SKM-1 treated with dmso at 0.1 percent for 144 hours (cell line): ENCODE measurements around the gene MSTO1.
A peak's percentile ranks its signal among the peaks of the same experiment; 100 is the strongest.
"Not testable (repeated sequence)": the region's sequence is repeated elsewhere in the genome, so short reads cannot be mapped to it uniquely, and the experiment has no call there.

Experiments
- DNase-seq: peaks from one replicate; lab custom pipeline; 2025; ENCODE audit not compliant: unreplicated experiment; lab: John Stamatoyannopoulos, UW

Gene MSTO1

DNA sequence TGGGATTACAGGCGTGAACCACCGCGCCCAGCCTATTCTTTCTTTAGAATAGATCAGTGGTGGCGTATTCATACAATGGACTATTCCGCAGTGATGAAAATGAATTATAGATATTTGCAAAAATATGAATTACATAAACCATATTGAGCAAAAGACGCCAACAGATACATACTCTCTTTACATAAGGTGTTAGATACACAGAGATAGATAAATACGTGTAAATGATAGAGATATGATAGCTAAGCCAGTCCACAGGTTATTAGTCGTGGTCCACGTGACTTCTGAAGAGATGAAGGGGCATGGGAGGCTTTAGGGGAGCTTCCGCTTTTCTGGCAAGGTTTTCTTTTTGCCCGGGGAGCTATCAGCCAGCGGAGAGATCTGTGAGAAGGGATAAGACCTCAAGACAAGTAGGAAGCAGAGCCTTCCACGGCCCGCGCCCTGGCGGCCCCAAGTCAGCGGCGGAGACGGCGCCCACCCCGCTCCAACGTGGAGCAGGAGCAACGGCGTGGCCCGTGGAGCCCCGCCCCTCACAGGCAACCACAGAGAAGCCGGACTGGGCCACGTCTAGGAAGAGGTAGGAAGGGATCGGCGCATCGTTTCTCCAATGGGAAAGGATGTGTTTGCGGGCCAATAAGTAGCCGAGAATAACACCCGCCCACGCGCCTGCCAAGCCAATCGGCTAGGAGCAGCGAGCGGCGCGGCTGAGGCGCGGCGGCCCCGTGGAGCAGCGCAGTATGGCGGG is at the start of gene MSTO1:
Gene MSTO1, plus strand, starts transcription at position 704 of the 742 bp plus-strand sequence. Its CDS starts 31 bp downstream, at position 735.
- DNase-seq = peak; percentile 99

DNA sequence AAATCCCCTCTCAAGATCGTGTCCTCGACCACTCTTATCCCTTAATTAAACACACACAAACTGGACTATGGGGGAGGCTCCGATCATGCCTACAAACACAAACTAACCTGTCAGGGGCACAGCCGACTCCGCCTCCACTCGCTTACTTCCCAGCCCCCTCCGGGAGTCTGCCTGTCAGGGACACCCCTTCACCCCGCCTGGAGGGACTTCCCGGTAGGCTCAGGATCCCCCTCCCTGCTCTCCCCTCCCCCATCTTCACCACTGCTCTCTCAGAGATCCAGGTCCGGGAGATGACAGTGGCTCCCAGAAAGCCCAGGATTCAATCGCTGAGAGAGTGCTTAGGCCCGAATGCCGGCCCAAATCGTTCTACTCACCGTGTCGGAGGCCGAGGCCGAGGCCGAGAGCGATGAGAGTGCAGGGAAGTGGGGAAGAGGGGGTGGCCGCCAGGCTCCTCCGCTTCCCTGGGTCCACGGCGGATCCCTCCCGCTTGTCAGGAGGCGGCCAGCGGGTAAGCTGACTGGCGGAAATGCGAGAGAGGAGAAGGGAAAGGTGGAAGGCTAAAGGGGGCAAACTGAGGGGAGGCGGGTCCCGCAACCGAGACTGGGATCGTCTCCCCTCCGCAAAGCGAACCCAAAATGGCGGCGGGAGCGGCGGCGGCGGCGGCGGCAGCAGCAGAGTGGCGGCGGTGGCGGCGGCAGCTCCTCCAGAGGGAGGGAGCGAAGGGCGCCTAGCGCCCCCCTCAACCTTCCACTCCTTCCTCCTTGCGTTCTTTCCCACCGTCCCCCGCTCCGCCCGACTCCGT is 48.0 kb upstream of the MSTO1 start:
- DNase-seq = peak; percentile 60

DNA sequence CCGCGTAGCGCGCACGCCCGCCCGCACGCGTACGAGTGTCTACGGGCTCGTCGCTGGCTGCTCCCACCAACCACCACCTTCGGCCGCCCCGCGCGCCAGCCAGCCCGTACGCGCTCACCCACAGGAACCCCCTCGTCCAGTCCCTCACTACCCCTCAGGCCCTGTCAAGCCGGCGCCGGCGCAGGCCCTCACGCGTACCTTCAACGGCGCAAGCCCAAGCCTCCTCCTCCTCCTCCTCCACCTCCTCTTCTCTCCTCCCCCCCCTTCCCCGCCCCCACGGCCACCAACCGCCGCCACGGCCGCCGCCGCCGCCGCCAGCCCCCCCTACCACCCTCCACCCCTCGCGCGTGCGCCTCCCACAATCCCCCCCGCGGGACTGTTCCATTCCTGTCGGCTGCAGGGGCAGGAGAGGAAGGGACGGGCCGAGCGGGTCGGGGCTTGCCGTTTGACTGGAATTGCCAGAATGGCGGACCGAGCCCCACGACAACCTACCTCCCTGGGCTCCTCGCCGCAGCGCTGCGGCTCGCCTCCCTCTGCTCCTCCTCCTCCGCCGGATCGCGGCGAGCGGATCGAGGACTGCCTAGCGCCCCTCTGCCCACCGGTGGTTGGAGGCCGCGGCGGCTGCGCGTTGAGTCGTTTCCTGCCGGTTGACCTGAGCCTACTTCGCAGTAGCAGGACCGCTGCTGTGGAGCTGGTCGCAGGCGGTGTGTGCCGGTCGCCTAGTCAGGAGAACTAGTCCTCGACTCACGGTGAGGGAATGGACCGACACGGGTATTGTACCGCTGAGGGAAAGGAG is 47.2 kb upstream of the MSTO1 start, which contains the start of gene ASH1L:
Gene ASH1L, minus strand, starts transcription at position 223 of the 796 bp plus-strand sequence. CDS start 41,284 bp downstream, outside the sequence.
- peak; percentile 95 for DNase-seq

DNA sequence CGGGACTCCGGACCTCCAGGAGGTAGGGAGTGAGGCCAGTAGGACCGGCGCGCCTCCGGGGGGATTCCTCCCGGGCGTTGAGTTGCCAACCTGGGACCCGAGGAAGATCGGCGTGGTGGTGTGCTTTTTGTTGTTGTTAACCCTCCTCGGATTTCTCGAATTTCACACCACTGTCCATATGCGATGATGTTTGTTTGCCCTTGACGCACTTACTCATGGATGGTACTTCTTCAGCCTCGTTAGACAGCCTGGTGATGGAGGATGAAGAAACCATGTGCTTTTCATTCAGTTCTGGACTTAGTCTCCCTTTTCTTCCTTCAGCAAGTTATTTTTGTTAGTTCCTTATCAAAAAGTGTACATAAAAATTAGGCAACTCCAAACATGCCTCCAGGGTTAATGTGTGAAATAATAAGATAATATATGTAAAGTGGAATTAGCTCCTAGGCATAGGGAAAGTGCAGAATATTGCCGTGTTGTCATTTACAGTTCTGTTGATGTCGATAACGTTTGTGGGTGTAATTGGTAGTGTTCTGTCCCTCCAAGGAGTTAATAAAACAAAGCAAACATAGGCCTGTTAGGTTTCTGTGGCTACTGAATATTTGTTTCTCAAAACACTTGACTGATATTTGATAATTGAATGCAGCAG is 46.5 kb upstream of the MSTO1 start:
- peak; percentile 62 for DNase-seq

DNA sequence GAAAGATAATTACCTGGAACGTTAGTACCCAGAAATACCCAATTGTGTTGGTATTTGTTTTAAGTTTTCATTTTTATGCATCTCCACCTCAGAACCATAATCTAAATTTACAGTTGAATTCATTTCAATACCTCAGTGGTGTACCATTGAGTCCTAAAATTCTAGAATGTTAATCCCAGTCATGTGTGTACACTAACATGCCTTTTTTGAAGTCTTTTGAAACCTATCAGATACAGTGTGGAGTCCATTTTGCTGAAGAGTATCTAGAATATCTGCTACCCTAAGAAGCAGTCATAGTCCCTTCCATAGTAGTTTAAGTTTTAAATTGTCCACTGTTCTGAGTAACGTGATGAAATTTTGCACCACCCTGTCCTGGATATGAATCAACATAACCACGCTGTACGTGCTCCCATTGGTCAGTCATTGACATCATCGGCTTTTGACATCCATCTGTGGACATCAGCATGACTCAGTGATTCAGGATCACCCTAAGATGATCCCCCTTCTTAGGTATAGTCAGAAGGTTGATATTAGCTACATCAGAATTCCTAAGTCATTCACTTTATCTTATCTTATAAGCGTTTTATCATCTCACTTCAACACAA is 39.9 kb upstream of the MSTO1 start:
- DNase-seq = no peak

DNA sequence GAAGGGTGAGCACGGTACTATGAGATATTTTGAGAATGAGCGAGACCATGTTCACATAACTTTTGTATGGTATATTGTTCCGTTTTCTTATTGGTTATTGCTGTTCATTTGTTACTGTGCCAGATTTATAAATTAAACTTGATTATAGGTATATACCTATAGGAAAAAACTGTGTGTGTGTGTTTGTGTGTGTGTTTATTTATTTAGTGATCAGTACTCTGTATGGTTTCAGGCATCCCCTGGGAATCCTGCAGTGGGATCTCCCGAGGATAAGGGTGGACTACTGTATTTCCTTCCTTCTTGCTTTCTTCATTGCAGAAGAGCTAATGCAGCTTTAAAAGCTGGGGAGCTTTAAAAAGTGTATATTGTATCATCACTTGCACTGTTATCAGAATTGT is 39.4 kb upstream of the MSTO1 start:
- no peak for DNase-seq

DNA sequence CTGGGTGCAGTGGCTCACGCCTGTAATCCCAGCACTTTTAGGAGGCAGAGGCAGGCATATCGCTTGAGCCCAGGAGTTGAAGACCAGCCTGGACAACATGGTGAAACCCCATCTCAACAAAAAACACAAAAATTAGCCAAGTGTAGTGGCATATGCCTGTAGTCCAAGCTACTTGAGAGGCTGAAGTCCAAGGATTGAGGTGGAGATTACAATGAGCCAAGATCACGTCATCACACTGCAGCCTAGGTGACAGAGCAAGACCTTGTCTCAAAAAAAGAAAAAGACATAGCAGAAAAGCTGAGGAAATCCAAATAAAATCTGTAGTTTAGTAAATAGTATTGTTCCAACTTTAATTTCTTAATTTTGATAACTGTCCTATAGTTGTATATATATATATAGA is 35.9 kb upstream of the MSTO1 start:
- no peak for DNase-seq

DNA sequence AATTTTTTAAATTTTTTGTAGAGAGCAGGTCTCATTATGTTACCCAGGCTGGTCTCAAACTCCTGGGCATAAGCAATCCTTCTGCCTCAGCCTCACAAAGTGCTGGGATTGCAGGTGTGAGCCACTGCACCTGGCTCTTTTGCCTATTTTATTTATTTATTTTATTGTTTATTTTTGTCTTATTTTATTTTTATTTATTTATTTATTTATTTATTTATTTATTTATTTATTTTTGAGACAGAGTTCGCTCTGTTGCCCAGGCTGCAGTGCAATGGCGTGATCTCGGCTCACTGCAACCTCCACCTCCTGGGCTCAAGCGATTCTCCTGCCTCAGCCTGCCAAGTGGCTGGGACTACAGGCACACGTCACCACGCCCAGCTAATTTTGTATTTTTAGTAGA is 34.4 kb upstream of the MSTO1 start:
- DNase-seq = not testable (repeated sequence)

DNA sequence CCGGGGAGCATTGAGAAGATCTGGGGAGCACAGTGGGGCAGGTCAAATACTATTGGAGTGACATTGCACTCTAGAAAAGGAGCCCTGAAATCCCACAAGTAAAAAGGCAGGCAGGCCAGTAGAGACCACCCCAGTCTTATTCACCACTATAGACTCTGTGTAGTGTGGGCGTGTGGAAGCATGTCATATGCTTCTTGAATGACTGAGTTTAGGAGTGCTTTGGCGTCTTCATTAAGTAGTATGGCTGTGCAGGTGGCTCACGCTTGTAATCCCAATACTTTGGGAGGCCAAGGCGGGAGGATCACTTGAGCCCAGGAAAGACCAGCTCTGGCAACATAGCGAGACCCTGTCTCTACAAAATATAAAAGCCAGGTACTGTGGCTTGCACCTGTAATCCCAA is 26.2 kb upstream of the MSTO1 start:
- not testable (repeated sequence) for DNase-seq

DNA sequence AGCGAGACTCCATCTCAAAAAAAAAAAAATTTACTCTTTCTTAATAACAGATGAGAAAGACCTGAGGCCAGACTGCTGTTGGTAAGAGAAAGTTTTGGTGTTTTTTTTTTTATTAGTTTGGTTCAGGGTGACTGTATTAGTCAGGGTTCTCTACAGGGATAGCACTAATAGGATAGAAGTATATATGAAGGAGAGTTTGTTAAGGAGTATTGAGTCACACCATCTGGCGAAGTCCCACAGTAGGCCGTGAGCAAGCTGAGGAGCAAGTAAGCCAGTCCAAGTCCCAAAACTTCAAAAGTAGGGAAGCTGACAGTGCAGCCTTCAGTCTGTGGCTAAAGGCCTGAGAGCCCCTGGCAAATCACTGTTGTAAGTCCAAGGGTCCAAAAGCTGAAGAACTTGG is 20.7 kb upstream of the MSTO1 start:
- not testable (repeated sequence) for DNase-seq

DNA sequence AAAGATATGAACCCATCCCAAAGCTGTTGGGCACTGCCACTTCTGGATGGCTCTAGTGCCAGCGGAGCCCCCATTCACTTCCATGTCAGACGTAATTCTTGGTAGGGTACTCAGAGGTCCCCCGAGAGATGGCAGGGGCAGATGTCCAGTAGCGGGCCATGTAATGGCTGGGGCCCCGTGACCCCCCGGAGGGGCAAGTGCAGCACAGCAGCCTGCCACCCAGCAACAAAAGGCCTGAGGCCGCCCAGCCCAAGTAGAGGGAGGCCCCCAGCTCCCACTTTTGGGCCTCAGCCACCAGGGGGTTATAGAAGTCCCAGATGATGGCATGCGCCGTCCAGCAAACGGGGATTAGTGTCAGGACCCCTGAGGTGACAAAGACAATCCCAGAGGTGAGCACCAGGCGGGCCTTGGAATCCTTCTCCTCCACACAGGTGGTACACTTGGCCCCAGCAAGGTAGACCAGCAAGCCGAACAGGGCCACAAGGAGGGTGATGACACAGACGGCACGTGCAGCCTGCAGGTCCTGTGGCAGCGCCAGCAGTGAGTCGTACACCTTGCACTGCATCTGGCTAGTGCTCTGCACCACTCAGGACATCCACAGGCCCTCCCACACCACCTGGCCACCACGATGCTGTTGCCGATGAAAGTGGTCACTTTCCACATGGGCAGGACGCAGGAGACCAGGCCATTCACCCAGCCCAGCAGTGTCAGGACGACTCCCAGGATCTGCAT is 19.3 kb upstream of the MSTO1 start:
- DNase-seq = not testable (repeated sequence)

DNA sequence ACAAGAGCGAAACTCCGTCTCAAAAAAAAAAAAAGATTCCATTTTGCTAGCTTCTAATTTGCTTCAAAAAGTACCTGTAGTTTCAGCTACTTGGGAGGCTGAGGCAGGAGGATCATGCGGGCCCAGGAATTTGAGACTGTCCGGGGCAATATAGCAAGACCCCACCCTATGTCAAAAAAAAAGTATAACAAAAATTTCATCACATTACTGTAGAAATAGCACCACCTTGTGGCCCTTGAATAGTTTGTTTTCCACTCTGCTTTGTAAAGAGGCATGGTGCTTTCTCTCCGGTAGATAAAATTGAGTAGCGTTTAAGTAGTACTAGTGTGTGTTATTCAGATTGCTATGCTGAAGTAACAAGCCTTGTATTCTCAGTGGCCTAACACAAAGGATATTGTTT is 18.2 kb upstream of the MSTO1 start:
- DNase-seq = peak; percentile 92

DNA sequence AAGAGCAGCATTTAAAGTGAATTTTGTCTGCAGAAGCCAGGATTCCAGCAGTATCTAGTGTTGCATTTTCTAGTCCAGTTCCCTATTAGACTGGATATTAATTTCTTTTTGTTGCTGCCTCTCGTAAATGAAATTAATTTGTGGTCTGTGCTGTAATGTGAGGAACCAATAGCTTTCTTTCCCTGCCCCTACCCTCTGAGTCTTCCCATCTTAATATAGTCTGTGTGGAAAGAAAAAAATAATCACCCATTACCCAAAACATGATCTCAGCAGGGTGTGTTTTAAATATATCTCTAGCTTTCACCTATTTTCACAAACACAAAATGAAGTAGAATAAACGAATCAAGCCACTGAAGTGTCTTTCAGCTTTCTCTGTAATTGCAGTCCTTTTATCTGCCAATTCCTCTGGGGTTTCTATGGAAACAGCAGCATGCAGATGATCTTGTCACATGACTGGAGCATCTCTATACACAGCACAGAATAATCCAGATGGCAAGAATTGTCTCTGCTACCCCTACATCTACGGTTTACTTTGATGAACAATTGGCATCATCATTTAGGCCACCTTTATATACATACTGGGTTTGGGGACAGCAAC is 14.0 kb upstream of the MSTO1 start:
- not testable (repeated sequence) for DNase-seq

DNA sequence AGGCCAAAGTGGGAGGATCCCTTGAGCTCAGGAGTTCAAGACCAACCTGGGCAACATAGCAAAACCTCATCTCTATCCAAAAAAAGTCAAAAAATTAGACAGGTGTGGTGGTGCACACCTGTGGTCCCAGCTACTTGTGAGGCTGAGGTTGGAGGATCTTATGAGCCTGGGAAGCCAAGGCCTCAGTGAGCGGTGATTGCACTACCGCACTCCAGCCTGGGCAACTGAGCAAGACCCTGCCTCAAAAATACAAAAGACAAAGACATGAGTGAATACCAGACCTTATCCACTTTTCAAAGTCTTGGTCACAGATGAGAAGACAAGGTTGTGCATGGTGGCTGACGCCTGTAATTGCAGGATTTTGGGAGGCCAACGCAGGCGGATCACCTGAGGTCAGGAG is 13.2 kb upstream of the MSTO1 start:
- no peak for DNase-seq

DNA sequence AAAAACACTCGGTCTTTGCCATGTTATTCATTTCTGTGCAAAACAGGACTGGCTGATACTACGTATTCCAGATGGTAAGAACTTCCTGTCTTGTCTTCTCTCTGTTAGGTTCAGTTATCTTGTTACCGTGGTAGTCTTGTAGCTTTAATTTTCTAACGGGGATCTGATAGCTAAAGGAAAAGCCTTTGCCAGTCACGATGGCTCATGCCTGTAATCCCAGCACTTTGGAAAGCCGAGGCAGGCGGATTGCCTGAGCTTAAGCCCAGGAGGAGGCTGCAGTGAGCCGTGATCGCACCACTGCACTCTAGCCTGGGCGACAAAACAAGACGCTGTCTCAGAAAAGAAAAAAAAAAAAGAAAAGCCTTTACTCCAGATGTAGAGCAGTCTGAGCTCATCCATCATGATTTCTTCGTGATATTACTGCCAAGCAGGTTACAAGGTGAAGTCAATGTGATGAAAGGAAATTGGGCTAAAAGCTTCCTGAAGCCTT is 11.1 kb upstream of the MSTO1 start:
- DNase-seq = no peak

DNA sequence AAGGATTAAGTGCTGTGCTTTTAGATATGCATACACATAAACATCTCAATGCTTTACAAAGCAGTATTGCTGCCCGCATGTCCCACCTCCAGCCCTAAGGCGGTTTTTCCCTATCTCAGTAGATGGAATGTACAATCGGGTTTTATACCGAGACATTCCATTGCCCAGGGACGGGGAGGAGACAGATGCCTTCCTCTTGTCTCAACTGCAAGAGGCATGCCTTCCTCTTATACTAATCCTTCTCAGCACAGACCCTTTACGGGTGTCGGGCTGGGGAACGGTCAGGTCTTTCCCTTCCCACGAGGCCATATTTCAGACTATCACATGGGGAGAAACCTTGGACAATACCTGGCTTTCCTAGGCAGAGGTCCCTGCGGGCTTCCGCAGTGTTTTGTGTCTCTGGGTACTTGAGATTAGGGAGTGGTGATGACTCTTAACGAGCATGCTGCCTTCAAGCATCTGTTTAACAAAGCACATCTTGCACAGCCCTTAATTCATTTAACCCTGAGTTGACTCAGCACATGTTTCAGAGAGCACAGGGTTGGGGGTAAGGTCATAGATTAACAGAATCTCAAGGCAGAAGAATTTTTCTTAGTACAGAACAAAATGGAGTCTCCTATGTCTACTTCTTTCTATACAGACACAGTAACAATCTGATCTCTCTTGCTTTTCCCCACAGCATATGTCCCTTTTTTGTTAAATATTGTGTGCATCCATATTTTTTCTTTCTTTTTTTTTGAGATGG is 10.0 kb upstream of the MSTO1 start:
- not testable (repeated sequence) for DNase-seq

DNA sequence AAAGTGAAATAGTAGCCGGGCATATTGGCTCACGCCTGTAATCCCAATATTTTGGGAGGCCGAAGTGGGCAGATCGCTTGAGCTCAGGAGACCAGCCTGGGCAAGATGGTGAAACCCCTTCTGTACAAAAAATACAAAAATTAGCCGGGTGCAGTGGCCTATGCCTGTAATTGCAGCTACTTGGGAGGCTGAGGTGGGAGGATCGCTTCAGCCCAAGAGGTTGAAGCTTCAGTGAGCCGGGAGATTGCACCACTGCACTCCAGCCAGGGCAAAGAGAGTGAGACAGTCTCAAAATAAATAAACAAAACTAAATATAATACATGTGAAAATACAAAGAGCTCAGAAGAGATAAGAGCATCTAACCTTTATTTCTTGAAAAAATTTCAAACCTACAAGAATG is 2.3 kb upstream of the MSTO1 start:
- DNase-seq = no peak

DNA sequence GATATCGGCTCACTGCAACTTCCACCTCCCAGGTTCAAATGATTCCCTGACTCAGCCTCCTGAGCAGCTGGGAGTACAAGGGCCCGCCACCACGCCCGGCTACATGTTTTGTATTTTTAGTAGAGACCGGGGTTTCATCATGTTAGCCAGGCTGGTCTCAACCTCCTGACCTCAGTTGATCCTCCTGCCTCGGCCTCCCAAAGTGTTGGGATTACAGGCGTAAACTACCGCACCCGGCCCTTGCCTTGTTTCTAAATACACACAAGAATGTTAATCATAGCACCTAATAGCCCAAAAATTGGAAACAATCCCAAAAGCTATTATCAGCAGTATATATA is 1.2 kb upstream of the MSTO1 start:
- no peak for DNase-seq

DNA sequence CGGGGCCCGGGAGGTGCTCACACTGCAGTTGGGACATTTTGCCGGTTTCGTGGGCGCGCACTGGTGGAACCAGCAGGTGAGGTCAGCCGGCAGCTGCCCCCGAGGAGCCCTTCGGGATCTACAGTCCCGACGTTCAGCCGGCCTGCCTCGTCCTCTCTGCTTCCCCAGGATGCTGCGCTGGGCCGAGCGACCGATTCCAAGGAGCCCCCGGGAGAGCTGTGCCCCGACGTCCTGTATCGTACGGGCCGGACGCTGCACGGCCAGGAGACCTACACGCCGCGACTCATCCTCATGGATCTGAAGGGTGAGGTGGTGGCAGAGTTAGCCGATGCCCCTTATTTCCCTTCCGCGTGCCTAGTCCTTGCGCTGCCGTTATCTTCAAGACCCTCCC is 234 bp downstream of the MSTO1 start:
- not testable (repeated sequence) for DNase-seq
